Activated CD4-positive, alpha-beta T cell treated with anti-CD3 and anti-CD28 coated beads, Interleukin-2, amount 10 ng/mL, durations not matched to agents 7 days and 5 days (primary cell): ENCODE measurements around the gene PSMD13. TPM values are rescaled to one million over a fixed set of nuclear protein-coding genes. Genes with fewer than 3 reads are reported as not detected.

Experiments
- CTCF ChIA-PET: fragments of 350-600 bp; sonication (Branson Sonifier 250); formaldehyde crosslinking; loops from one replicate; lab custom pipeline; 2021; ENCODE audit warnings: antibody characterized with exemption; lab: Charles Lee
- POLR2A ChIA-PET: fragments of 350-600 bp; sonication (Branson Sonifier 250); formaldehyde crosslinking; loops from one replicate; lab custom pipeline; 2021; ENCODE audit warnings: antibody characterized with exemption; lab: Charles Lee
- DNase-seq: peaks from one replicate; pipeline ENCODE4 v3.0.0-alpha.2; 2020
- H3K27ac Mint-ChIP-seq: one replicate; pipeline ENCODE4 v1.8.0; 2021; ENCODE audit warnings: mild to moderate bottlenecking, moderate library complexity, mixed read lengths
- H3K27me3 Mint-ChIP-seq: one replicate; pipeline ENCODE4 v1.8.0; 2021; ENCODE audit warnings: mixed read lengths
- H3K36me3 Mint-ChIP-seq: one replicate; pipeline ENCODE4 v1.8.0; 2021; ENCODE audit warnings: low read depth, mixed read lengths
- H3K4me1 Mint-ChIP-seq: one replicate; pipeline ENCODE4 v1.8.0; 2021; ENCODE audit warnings: mixed read lengths
- H3K4me3 Mint-ChIP-seq: one replicate; pipeline ENCODE4 v1.8.0; 2021; ENCODE audit warnings: mild to moderate bottlenecking, moderate library complexity, mixed read lengths
- H3K9me3 Mint-ChIP-seq: one replicate; pipeline ENCODE4 v1.8.0; 2021; ENCODE audit warnings: mixed read lengths
- total RNA-seq, 2 experiments: library from RNA; stranded (reverse); gene quantifications; one replicate each; pipeline ENCODE4 v1.2.3, GENCODE V29; 2021

PSMD13 gene
- total RNA-seq, 2 experiments from 2014 or later = 125 to 153 TPM

GRCh38 chr11:298406-299065 lies 61.8 kb downstream of the PSMD13 start:
- H3K9me3 Mint-ChIP-seq = no peaks in the 10 kb centered on the region
- H3K27me3 Mint-ChIP-seq = peaks cover 1% of the 10 kb centered on the region
- H3K4me1 Mint-ChIP-seq = peaks cover 23% of the 10 kb centered on the region
- H3K36me3 Mint-ChIP-seq = peaks cover 3% of the 10 kb centered on the region
- ChIA-PET POLR2A (interaction anchor here (0.6 kb wide), 1 partner anchor 19 kb away, joined by 3 read pairs; no protein-coding TSS in a partner anchor), CTCF (interaction anchor here (0.9 to 1.4 kb wide), 5 partner anchors 8 to 105 kb away, joined by 3 to 5 read pairs (median 3); no protein-coding TSS in a partner anchor)
- no peak overlapping the region for H3K27ac Mint-ChIP-seq
- DNase-seq = no peak
- no peak overlapping the region for H3K4me3 Mint-ChIP-seq

GRCh38 chr11:299081-299891 lies 62.5 kb downstream of the PSMD13 start, which contains the start of gene IFITM5:
Gene IFITM5, minus strand, starts transcription at chr11:299526. Its CDS starts 36 bp downstream, at chr11:299490.
- Mint-ChIP-seq H3K9me3 (no peaks in the 10 kb centered on the region), H3K36me3 (peaks cover 3% of the 10 kb centered on the region), H3K27me3 (peaks cover 1% of the 10 kb centered on the region), H3K4me3 (no peak within 1 kb of the TSS), H3K27ac (no peak within 1 kb of the TSS), H3K4me1 (peaks cover 25% of the 10 kb centered on the region)
- ChIA-PET POLR2A (interaction anchor here (0.6 kb wide), 1 partner anchor 18 kb away, joined by 3 read pairs; no protein-coding TSS in a partner anchor), CTCF (interaction anchor here (0.9 to 1.3 kb wide), 3 partner anchors 41 to 104 kb away, joined by 3 read pairs; no protein-coding TSS in a partner anchor)
- no peak for DNase-seq

GRCh38 chr11:299951-300735 lies 63.4 kb downstream of the PSMD13 start:
- ChIA-PET CTCF (interaction anchor here (1.4 kb wide), 1 partner anchor 62 kb away, joined by 3 read pairs; no protein-coding TSS in a partner anchor), POLR2A (no interaction called here)
- no peak overlapping the region for H3K4me3 Mint-ChIP-seq
- H3K4me1 Mint-ChIP-seq = peaks cover 31% of the 10 kb centered on the region
- no peak for DNase-seq
- H3K27me3 Mint-ChIP-seq = peaks cover 1% of the 10 kb centered on the region
- no peaks in the 10 kb centered on the region for H3K9me3 Mint-ChIP-seq
- H3K27ac Mint-ChIP-seq = no peak overlapping the region
- peaks cover under 1% of the 10 kb centered on the region for H3K36me3 Mint-ChIP-seq

Other genes with a start within 250 kb of the PSMD13 start
- gene SCGB1C1, start 43.9 kb upstream of the PSMD13 start, total RNA-seq = not detected
- 10 to 100 TPM; 29.7 to 33.2 TPM for gene BET1L, start 29.6 kb upstream of the PSMD13 start, total RNA-seq
- gene RIC8A, start 29.3 kb upstream of the PSMD13 start, total RNA-seq = 100 to 1,000 TPM; 111 to 124 TPM
- 10 to 100 TPM; 11.3 to 12.7 TPM for gene SIRT3, start 634 bp upstream of the PSMD13 start, total RNA-seq
- gene NLRP6, start 41.4 kb downstream of the PSMD13 start, total RNA-seq = 1 to 10 TPM; 5.5 to 6.5 TPM
- gene PGGHG, start 52.1 kb downstream of the PSMD13 start, total RNA-seq = 100 to 1,000 TPM; 325 to 377 TPM
- gene IFITM5, start 62.5 kb downstream of the PSMD13 start, total RNA-seq = not detected
- 1,000 to 10,000 TPM; 1,561 to 1,733 TPM for gene IFITM2, start 70.8 kb downstream of the PSMD13 start, total RNA-seq
- 1,000 to 10,000 TPM; 1,306 to 1,465 TPM for gene IFITM1, start 77.1 kb downstream of the PSMD13 start, total RNA-seq
- 100 to 1,000 TPM; 213 to 271 TPM for gene IFITM3, start 83.9 kb downstream of the PSMD13 start, total RNA-seq
- 1 to 10 TPM; 1.5 to 1.6 TPM for gene B4GALNT4, start 132.5 kb downstream of the PSMD13 start, total RNA-seq
- gene PKP3, start 157.2 kb downstream of the PSMD13 start, total RNA-seq = not detected
- 100 to 1,000 TPM; 226 to 255 TPM for gene SIGIRR, start 178.0 kb downstream of the PSMD13 start, total RNA-seq
- 10 to 100 TPM; 88.2 to 94.2 TPM for gene ANO9, start 205.0 kb downstream of the PSMD13 start, total RNA-seq
- gene PTDSS2, start 213.3 kb downstream of the PSMD13 start, total RNA-seq = 10 to 100 TPM; 22.7 to 25.2 TPM